GM06990 (cell line): ENCODE measurements around the gene RBPJL.

Experiments
- DNase-seq: peaks from one replicate; pipeline ENCODE4 v3.0.0-alpha.2; 2011; ENCODE audit not compliant: insufficient read length; ENCODE audit errors: extremely low read depth
- H3K27me3 ChIP-seq: replicated peaks from 2 replicates; pipeline ENCODE4 v1.6.0; 2011; ENCODE audit warnings: low read length; ENCODE audit not compliant: control insufficient read depth, insufficient read depth
- H3K36me3 ChIP-seq: 2 replicates; pipeline ENCODE4 v1.5.1; 2011; ENCODE audit warnings: low read length; ENCODE audit not compliant: control insufficient read depth, insufficient read depth
- H3K4me3 ChIP-seq: replicated peaks from 2 replicates; pipeline ENCODE4 v1.5.1; 2011; ENCODE audit warnings: low read depth, mild to moderate bottlenecking, control low read depth, low read length
- TF ChIP-seq, protein P1 (sequence below): IDR thresholded peaks from 2 replicates; pipeline ENCODE4 v1.5.1; 2011; ENCODE audit warnings: low read length, control low read depth, mild to moderate bottlenecking, inconsistent platforms; ENCODE audit not compliant: insufficient read depth, poor library complexity, severe bottlenecking

Gene RBPJL

DNA sequence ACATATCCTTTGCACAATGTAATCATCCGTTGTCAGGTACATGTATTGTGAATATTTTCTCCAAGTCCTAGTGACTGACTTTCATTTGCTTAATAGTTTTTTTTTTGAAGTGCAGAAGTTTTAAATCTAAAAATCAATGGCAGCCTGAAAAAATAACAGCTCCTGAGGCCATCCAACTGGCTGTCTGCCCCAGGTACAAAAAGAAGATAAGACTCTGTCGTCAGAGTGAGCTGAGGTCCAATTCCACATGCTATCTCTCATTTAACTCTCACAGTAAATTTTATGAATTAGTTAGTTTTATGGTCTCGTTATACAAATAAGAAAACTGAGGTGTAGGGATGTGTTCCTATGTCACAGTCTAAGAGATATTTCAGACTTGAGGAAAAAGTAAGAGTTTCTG is 31.3 kb upstream of the RBPJL start:
- TF ChIP-seq, protein P1, sequence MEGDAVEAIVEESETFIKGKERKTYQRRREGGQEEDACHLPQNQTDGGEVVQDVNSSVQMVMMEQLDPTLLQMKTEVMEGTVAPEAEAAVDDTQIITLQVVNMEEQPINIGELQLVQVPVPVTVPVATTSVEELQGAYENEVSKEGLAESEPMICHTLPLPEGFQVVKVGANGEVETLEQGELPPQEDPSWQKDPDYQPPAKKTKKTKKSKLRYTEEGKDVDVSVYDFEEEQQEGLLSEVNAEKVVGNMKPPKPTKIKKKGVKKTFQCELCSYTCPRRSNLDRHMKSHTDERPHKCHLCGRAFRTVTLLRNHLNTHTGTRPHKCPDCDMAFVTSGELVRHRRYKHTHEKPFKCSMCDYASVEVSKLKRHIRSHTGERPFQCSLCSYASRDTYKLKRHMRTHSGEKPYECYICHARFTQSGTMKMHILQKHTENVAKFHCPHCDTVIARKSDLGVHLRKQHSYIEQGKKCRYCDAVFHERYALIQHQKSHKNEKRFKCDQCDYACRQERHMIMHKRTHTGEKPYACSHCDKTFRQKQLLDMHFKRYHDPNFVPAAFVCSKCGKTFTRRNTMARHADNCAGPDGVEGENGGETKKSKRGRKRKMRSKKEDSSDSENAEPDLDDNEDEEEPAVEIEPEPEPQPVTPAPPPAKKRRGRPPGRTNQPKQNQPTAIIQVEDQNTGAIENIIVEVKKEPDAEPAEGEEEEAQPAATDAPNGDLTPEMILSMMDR: no peak
- Histone ChIP-seq H3K36me3 (no peaks in the 10 kb centered on the region), H3K27me3 (peaks cover 2% of the 10 kb centered on the region; the same call in 1 of the 2 replicates), H3K4me3 (no peak overlapping the region)
- no peak for DNase-seq

DNA sequence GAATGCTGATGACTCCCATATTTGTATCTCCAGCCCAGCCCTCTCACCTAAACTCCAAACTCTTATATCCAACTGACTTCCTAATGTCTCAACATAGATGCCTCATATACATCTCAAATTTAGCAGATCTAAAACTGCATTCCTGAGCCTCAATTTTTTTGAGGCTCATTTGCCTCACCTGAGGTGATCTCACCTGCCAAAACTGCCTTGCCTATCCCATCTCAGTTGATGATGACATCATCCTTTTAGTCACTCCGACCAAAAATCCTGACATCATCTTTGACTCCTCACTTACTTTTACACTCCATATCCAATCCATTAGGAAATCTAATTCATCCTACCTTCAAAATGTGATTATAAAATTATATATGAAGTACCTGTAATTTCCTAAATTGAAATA is 26.6 kb upstream of the RBPJL start:
- Histone ChIP-seq H3K27me3 (peaks cover 2% of the 10 kb centered on the region; the same call in 1 of the 2 replicates), H3K36me3 (no peaks in the 10 kb centered on the region), H3K4me3 (no peak overlapping the region)
- TF ChIP-seq, protein P1: no peak
- DNase-seq: no peak

DNA sequence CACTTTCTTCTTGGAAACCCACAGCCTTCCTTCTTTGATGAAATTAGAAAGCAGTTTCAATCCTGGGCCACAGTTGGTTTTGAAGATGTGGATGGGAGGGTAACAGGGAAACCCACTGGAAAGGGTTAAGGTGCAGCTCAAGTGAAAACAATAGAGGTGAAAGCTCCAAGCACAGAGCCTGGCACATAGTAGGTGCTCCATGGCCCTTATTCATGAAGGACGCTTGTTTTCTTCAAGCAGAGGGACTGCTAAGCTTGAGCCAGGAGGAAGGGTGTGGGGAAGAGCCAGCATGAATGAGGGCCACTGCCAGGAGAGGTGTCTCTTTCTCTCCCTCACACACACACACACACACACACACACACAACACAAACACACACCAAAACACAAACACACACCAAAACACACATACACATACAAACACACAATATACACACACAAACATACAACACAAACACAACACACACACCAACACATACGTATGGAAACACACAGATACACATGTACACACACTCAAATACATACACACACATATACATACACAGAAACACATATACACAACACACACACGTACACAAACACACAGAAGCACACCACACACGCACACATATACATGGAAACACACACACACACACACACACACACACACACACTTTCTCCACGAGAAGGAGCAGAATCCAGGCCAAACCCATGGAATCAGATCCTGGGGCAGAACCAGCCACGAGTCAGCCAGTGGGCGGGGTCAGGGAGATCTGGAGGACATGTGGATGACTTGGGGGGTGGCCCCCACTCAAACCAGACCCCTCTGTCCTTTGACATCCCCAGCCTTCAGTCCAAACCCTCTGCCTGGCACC is 23.7 kb upstream of the RBPJL start:
- H3K4me3 ChIP-seq: no peak overlapping the region
- no peaks in the 10 kb centered on the region for H3K36me3 ChIP-seq
- TF ChIP-seq, protein P1: no peak
- no peak for DNase-seq
- no peaks in the 10 kb centered on the region; the same call in 1 of the 2 replicates for H3K27me3 ChIP-seq

DNA sequence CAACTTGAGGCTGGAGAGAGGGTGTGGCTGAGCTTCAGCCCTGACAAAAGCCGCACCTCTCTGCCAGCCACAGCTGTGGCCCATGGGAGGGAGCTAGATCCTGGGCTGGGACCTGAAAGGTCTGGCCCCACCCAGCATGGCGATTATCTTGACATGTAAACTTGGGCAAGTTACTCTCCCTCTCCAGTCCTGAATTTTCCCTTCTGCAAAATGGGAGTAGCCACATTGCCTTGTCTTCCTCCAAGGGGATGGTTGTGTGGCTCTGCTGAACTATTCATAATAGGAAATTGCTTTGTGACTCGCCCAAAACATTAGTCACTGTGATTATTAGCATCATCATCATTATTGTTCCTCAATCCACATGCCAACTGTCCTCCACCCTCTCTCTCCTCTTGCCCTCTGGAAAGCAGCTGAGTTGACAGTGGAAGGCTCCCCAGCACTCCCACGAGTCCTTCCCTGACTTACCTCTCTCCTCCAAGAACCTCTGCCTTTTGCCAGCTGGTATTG is 23.0 kb upstream of the RBPJL start:
- Histone ChIP-seq H3K36me3 (no peaks in the 10 kb centered on the region), H3K27me3 (no peaks in the 10 kb centered on the region; the same call in 1 of the 2 replicates), H3K4me3 (no peak overlapping the region)
- no peak for DNase-seq
- TF ChIP-seq, protein P1: no peak

DNA sequence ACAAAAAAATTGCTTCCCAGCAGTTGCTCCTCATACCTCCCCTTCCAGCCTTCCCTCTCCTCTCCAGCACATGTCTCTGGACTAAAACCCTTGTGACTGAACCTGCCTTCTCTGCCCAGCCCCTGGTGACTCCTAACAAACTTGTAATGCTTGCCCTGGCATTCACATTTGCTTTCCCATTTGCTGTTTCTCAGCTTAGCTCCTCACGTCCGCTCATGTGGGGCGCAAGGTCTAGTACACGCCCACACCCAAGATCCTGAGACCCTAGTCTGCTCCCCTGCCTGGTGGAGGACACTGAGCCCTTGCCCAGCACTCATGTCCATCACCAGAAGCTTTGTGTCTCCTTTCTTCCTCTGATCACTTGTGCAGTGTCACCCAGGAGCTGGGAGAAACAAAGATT is 18.3 kb upstream of the RBPJL start:
- H3K27me3 ChIP-seq: no peaks in the 10 kb centered on the region
- TF ChIP-seq, protein P1: no peak
- H3K4me3 ChIP-seq: no peak overlapping the region
- no peak for DNase-seq
- H3K36me3 ChIP-seq: no peaks in the 10 kb centered on the region
